H1 (cell line): Measurements from ENCODE around the gene MUS81. TPM values are rescaled to one million over a fixed set of nuclear protein-coding genes. Genes with fewer than 3 reads are reported as not detected.

Experiments used
- CTCF ChIA-PET: fragments of 300-600 bp; sonication (Branson Sonifier 250); formaldehyde crosslinking; loops from one replicate; lab custom pipeline; 2021; ENCODE audit not compliant: partially characterized antibody; lab: Charles Lee
- POLR2A ChIA-PET: fragments of 300-600 bp; sonication (Branson Sonifier 250); formaldehyde crosslinking; loops from one replicate; lab custom pipeline; 2021; ENCODE audit warnings: inconsistent platforms; ENCODE audit not compliant: partially characterized antibody; lab: Charles Lee
- DNase-seq, 2 experiments: peaks; one replicate each; pipeline versions ENCODE4 v3.0.0 to v3.0.0-alpha.2; 2010 to 2022; ENCODE audit warnings: low spot score in 2 of 2, low read depth in 1 of 2, mixed read lengths in 1 of 2
- FAIRE-seq: peaks from 2 replicates; lab custom pipeline; 2011; peaks lifted over from hg19 to GRCh38; lab: Jason Lieb, UNC
- H2AFZ ChIP-seq: 2 replicates; pipeline ENCODE4 v1.8.1; 2012; ENCODE audit warnings: low read length, inconsistent platforms
- H2AK5ac ChIP-seq: 2 replicates; pipeline ENCODE4 v1.6.1; 2013; ENCODE audit warnings: low read depth, low read length
- H2BK120ac ChIP-seq: replicated peaks from 2 replicates; pipeline ENCODE3; 2013; ENCODE audit warnings: low read depth, low read length, inconsistent platforms
- H2BK12ac ChIP-seq: 2 replicates; pipeline ENCODE4 v1.6.1; 2013; ENCODE audit warnings: low read depth, low read length
- H2BK15ac ChIP-seq: 2 replicates; pipeline ENCODE4 v1.6.1; 2013; ENCODE audit warnings: low read length
- H2BK20ac ChIP-seq: 2 replicates; pipeline ENCODE4 v1.6.1; 2013; ENCODE audit warnings: low read length
- H2BK5ac ChIP-seq: 2 replicates; pipeline ENCODE4 v1.6.1; 2013; ENCODE audit warnings: low read depth, low read length
- H3K14ac ChIP-seq: 2 replicates; pipeline ENCODE4 v1.6.1; 2013; ENCODE audit warnings: inconsistent platforms; ENCODE audit not compliant: insufficient read length
- H3K18ac ChIP-seq: 2 replicates; pipeline ENCODE4 v1.6.1; 2013; ENCODE audit warnings: low read length; ENCODE audit errors: extremely low read depth
- H3K23ac ChIP-seq: 2 replicates; pipeline ENCODE4 v1.6.1; 2013; ENCODE audit warnings: inconsistent platforms; ENCODE audit not compliant: insufficient read length
- H3K23me2 ChIP-seq: 2 replicates; pipeline ENCODE4 v1.6.1; 2013; ENCODE audit warnings: low read depth, low read length
- H3K27ac ChIP-seq: 2 replicates; pipeline ENCODE4 v1.6.1; 2011; ENCODE audit warnings: low read depth, low read length, inconsistent platforms
- H3K27me3 ChIP-seq, 4 experiments: replicated peaks in 1 of 4; 1 replicate in 1 of 4; 2 replicates in 3 of 4; pipeline versions ENCODE4 v1.6.1 to v1.8.1; 2011 to 2013; ENCODE audit warnings: low read length in 3 of 4, mild to moderate bottlenecking in 3 of 4, inconsistent platforms in 2 of 4, mixed read lengths in 2 of 4, moderate library complexity in 1 of 4; ENCODE audit not compliant: control insufficient read depth in 3 of 4, insufficient read depth in 3 of 4; ENCODE audit errors: extremely low read depth in 1 of 4
- H3K36me3 ChIP-seq, 4 experiments: 2 replicates each; pipeline versions ENCODE4 v1.6.1 to v1.8.1; 2011 to 2013; ENCODE audit warnings: mild to moderate bottlenecking in 4 of 4, low read length in 3 of 4, moderate library complexity in 2 of 4, control low read depth in 1 of 4, inconsistent platforms in 1 of 4; ENCODE audit not compliant: insufficient read depth in 4 of 4, control insufficient read depth in 2 of 4
- H3K4ac ChIP-seq: replicated peaks from 2 replicates; pipeline ENCODE3; 2013; ENCODE audit warnings: low read length, low read depth, mixed read lengths, inconsistent platforms; ENCODE audit not compliant: insufficient read length
- H3K4me1 ChIP-seq, 4 experiments: replicated peaks in 1 of 4; 1 replicate in 1 of 4; 2 replicates in 3 of 4; pipeline versions ENCODE4 v1.6.1 to v1.8.1; 2011 to 2013; ENCODE audit warnings: low read length in 3 of 4, inconsistent platforms in 2 of 4, mixed read lengths in 1 of 4; ENCODE audit not compliant: insufficient read depth in 4 of 4, control insufficient read depth in 3 of 4
- H3K4me2 ChIP-seq, 2 experiments: 2 replicates each; pipeline versions ENCODE4 v1.6.1 to v1.8.1; 2011 to 2013; ENCODE audit warnings: low read depth in 2 of 2, low read length in 2 of 2, control low read depth in 1 of 2, inconsistent platforms in 1 of 2, mild to moderate bottlenecking in 1 of 2; ENCODE audit not compliant: insufficient read depth in 1 of 2
- H3K4me3 ChIP-seq, 4 experiments: fragments of 200-600, 300-600 bp in 1 of 4; sonication (generic), shearing (Covaris generic), sonication (Bioruptor Twin) in 1 of 4; 2 replicates each; pipeline versions ENCODE4 v1.5.1 to v1.8.1; 2011 to 2016; ENCODE audit warnings: low read length in 4 of 4, low read depth in 3 of 4, control low read depth in 2 of 4, inconsistent platforms in 2 of 4, mild to moderate bottlenecking in 2 of 4, mixed read lengths in 1 of 4, moderate library complexity in 1 of 4; ENCODE audit not compliant: insufficient read depth in 2 of 4; ENCODE audit errors: extremely low read depth in 1 of 4
- H3K56ac ChIP-seq: replicated peaks from 2 replicates; pipeline ENCODE3; 2013; ENCODE audit warnings: low read depth, mild to moderate bottlenecking, mixed read lengths, low read length, inconsistent platforms; ENCODE audit not compliant: insufficient read length
- H3K79me1 ChIP-seq: 2 replicates; pipeline ENCODE4 v1.6.1; 2013; ENCODE audit warnings: low read depth, low read length, control low read depth
- H3K79me2 ChIP-seq, 2 experiments: 2 replicates each; pipeline versions ENCODE4 v1.6.1 to v1.8.1; 2012 to 2013; ENCODE audit warnings: low read length in 2 of 2, mild to moderate bottlenecking in 2 of 2, inconsistent platforms in 1 of 2; ENCODE audit not compliant: insufficient read depth in 2 of 2, control insufficient read depth in 1 of 2
- H3K9ac ChIP-seq, 4 experiments: replicated peaks in 1 of 4; 1 replicate in 1 of 4; 2 replicates in 3 of 4; pipeline versions ENCODE4 v1.6.1 to v1.8.1; 2011 to 2013; ENCODE audit warnings: low read depth in 3 of 4, low read length in 3 of 4, control low read depth in 2 of 4, mild to moderate bottlenecking in 2 of 4, moderate library complexity in 2 of 4, inconsistent platforms in 1 of 4; ENCODE audit errors: extremely low read depth in 1 of 4
- H3K9me3 ChIP-seq, 2 experiments: 2 replicates each; pipeline versions ENCODE4 v1.6.1 to v1.8.1; 2012 to 2013; ENCODE audit warnings: mild to moderate bottlenecking in 2 of 2, moderate library complexity in 2 of 2, control low read depth in 1 of 2, inconsistent platforms in 1 of 2, low read depth in 1 of 2, low read length in 1 of 2, mixed read lengths in 1 of 2; ENCODE audit not compliant: insufficient read depth in 2 of 2
- H4K20me1 ChIP-seq, 2 experiments: replicated peaks in 1 of 2; 2 replicates each; pipeline versions ENCODE3 to v1.8.1; 2011 to 2013; ENCODE audit warnings: inconsistent platforms in 2 of 2, low read length in 2 of 2, mild to moderate bottlenecking in 1 of 2; ENCODE audit not compliant: insufficient read depth in 2 of 2, control insufficient read depth in 1 of 2
- H4K5ac ChIP-seq: 2 replicates; pipeline ENCODE4 v1.6.1; 2013; ENCODE audit warnings: low read length, low read depth, mixed read lengths, inconsistent platforms; ENCODE audit not compliant: insufficient read length
- H4K8ac ChIP-seq: 2 replicates; pipeline ENCODE4 v1.8.0; 2013; ENCODE audit warnings: mild to moderate bottlenecking, moderate library complexity, low read length, inconsistent platforms; ENCODE audit not compliant: insufficient read depth; ENCODE audit errors: extremely low read depth
- H4K91ac ChIP-seq: replicated peaks from 2 replicates; pipeline ENCODE3; 2013; ENCODE audit warnings: low read length, mixed read lengths, inconsistent platforms; ENCODE audit not compliant: insufficient read length
- CEBPB ChIP-seq: IDR thresholded peaks from 2 replicates; pipeline ENCODE4 v1.6.1; 2012; ENCODE audit warnings: low read depth, low read length
- CREB1 ChIP-seq: IDR thresholded peaks from 2 replicates; pipeline ENCODE4 v1.6.1; 2012; ENCODE audit warnings: inconsistent platforms
- GTF2F1 ChIP-seq: IDR thresholded peaks from 2 replicates; pipeline ENCODE4 v1.6.1; 2012; ENCODE audit warnings: low read depth, low read length, improper control_type of control experiment, borderline replicate concordance
- KDM4A ChIP-seq: IDR thresholded peaks from one replicate; pipeline ENCODE4 v1.7.1; 2012; ENCODE audit warnings: low read depth, mild to moderate bottlenecking, moderate library complexity, low read length, inconsistent platforms; ENCODE audit not compliant: severe bottlenecking
- RBBP5 ChIP-seq: IDR thresholded peaks from 2 replicates; pipeline ENCODE4 v1.7.1; 2012; ENCODE audit warnings: low read depth, mild to moderate bottlenecking, inconsistent platforms, low read length, moderate library complexity, borderline replicate concordance
- WGBS, 2 experiments: shearing (Covaris generic) in 1 of 2; methylation state at CpG; one replicate each; pipeline versions ENCODE4 v1.1.6 to v1.1.7; 2013 to 2015; ENCODE audit warnings: low lambda C conversion rate in 2 of 2, mixed read lengths in 2 of 2, inconsistent platforms in 1 of 2, low coverage in 1 of 2, missing lambda C conversion rate in 1 of 2; ENCODE audit not compliant: insufficient replicate concordance in 2 of 2, insufficient coverage in 1 of 2, insufficient read length in 1 of 2; ENCODE audit errors: extremely low coverage in 1 of 2, missing lambda C conversion rate in 1 of 2; 5-methylcytosine and 5-hydroxymethylcytosine counted together
- long read RNA-seq, 2 experiments: library from RNA in 1 of 2; library from capped mRNA in 1 of 2; stranded (forward); transcript quantifications; one replicate each; pipeline ENCODE4 v2.0.0, GENCODE V29; 2021; ENCODE audit warnings: inconsistent platforms in 1 of 2
- polyA minus RNA-seq, 3 experiments: library from RNA; depleted of rRNA, polyadenylated mRNA; stranded (reverse); fragments of >200 nt; gene quantifications; 1 replicate in 2 of 3; 2 replicates in 1 of 3; pipeline ENCODE4 v1.2.3, GENCODE V29; 2011
- polyA plus RNA-seq, 7 experiments: library from polyadenylated mRNA; depleted of rRNA in 3 of 7; stranded (reverse) in 5 of 7; unstranded in 2 of 7; fragments of >200 nt in 5 of 7; fragments of 200-250 nt in 2 of 7; gene quantifications; 1 replicate in 5 of 7; 2 replicates in 1 of 7; 4 replicates in 1 of 7; pipeline versions ENCODE4 v1.2.1 to v1.2.3, GENCODE V29; 2011 to 2013; ENCODE audit warnings: missing spikeins in 2 of 7, mixed read lengths in 2 of 7
- total RNA-seq: library from RNA; stranded (reverse); fragmentation: NEBNext Ultra II Directional; extraction: Animal tissue kit (Norgen Biotek cat#: 25700); gene quantifications from 2 replicates; pipeline ENCODE4 v1.2.1, GENCODE V29; 2021

MUS81 gene, protein sequence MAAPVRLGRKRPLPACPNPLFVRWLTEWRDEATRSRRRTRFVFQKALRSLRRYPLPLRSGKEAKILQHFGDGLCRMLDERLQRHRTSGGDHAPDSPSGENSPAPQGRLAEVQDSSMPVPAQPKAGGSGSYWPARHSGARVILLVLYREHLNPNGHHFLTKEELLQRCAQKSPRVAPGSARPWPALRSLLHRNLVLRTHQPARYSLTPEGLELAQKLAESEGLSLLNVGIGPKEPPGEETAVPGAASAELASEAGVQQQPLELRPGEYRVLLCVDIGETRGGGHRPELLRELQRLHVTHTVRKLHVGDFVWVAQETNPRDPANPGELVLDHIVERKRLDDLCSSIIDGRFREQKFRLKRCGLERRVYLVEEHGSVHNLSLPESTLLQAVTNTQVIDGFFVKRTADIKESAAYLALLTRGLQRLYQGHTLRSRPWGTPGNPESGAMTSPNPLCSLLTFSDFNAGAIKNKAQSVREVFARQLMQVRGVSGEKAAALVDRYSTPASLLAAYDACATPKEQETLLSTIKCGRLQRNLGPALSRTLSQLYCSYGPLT
- 30.2 and 36.0 TPM in 2 replicates for total RNA-seq
- polyA plus RNA-seq (2011; rRNA removed) = 31.5 and 44.1 TPM in 2 replicates
- 41.8 TPM for polyA plus RNA-seq (2011; cell fraction: cytosol; rRNA removed)
- 222 TPM for polyA plus RNA-seq (2011; cell fraction: nucleus; rRNA removed)
- polyA plus RNA-seq (2012, experiment 1 of 2) = 30.7 to 47.5 TPM (median 37.9 TPM) in 4 replicates
- 39.0 TPM for polyA plus RNA-seq (2012, experiment 2 of 2)
- polyA plus RNA-seq (2013, experiment 1 of 2) = 35.0 TPM
- 32.2 TPM for polyA plus RNA-seq (2013, experiment 2 of 2)
- polyA minus RNA-seq (2011; rRNA and poly(A)+ RNA removed) = 13.3 and 24.3 TPM in 2 replicates
- polyA minus RNA-seq (2011; cell fraction: cytosol; rRNA and poly(A)+ RNA removed) = 23.6 TPM
- 60.4 TPM for polyA minus RNA-seq (2011; cell fraction: nucleus; rRNA and poly(A)+ RNA removed)
- long read RNA-seq, experiment 1, partial matches to known transcripts = 7 of 15 reads
- long read RNA-seq, experiment 1, other reads (novel, unspliced or antisense) = 5 of 15 reads
- long read RNA-seq, experiment 2, partial matches to known transcripts = 0 of 3 reads
- long read RNA-seq, experiment 2, other reads (novel, unspliced or antisense) = 0 of 3 reads

DNA sequence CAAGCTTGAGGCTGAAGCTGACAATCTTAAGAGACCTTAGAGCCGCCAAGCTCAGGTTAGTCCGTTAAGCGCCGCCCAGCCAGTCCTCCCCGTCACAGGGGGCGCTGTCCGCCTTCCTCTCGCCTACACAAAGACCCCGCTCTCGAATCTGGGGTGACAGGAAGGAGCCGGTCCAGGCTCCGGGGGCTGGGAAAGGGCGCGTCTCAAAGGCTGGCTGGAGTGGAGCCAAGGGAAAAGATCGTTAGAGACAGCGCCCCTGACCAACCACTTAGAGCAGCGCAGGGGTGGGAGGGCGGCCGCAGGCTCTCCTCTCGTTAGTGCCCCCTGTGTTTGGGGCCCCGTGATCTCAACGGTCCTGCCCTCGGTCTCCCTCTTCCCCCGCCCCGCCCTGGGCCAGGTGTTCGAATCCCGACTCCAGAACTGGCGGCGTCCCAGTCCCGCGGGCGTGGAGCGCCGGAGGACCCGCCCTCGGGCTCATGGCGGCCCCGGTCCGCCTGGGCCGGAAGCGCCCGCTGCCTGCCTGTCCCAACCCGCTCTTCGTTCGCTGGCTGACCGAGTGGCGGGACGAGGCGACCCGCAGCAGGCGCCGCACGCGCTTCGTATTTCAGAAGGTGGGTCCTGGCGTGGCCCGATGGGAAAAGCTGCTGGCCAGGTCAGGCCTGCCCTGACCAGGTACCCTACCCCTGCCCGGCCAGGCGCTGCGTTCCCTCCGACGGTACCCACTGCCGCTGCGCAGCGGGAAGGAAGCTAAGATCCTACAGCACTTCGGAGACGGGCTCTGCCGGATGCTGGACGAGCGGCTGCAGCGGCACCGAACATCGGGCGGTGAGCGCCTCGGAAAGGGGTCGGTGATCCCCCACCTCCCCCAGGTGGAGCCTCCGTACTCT is at the start of gene MUS81:
TSS of gene MUS81 (plus strand) at position 156 of the 887 bp plus-strand sequence. CDS start at position 477, 321 bp downstream.
- Histone ChIP-seq H3K23me2 (peaks cover 19% of the 10 kb centered on the region), H2AFZ (0 out of 2 replicates have a peak within 1 kb of the TSS, but pooled peaks have one; percentile 3), H2BK120ac (peak within 1 kb of the TSS; percentile 65), H4K20me1 (peaks cover 13 to 15% of the 10 kb centered on the region in 2 experiments), H3K9me3 (no peaks in the 10 kb centered on the region), H3K18ac (peak within 1 kb of the TSS; percentile 99), H2AK5ac (peak within 1 kb of the TSS; percentile 84), H3K36me3 (peaks cover 9 to 23% (median 22%) of the 10 kb centered on the region in 4 experiments), H3K4me1 (peaks cover 0 to 15% (median 6%) of the 10 kb centered on the region in 4 experiments; a peak in 5 of 7 replicates), H4K8ac (peak within 1 kb of the TSS; percentile 97), H4K91ac (peak within 1 kb of the TSS; percentile 96), H3K27ac (peak within 1 kb of the TSS; percentile 96), H3K56ac (peak within 1 kb of the TSS; percentile 62), H2BK12ac (peak within 1 kb of the TSS; percentile 99), H3K79me2 (peaks cover 12 to 26% of the 10 kb centered on the region in 2 experiments), H2BK20ac (peak within 1 kb of the TSS; percentile 83; the same call in 1 of the 2 replicates), H3K4ac (peak within 1 kb of the TSS; percentile 91), H2BK15ac (peak within 1 kb of the TSS; percentile 98; the same call in 1 of the 2 replicates), H3K79me1 (peaks cover 11% of the 10 kb centered on the region), H3K14ac (peak within 1 kb of the TSS; percentile 51), H4K5ac (peak within 1 kb of the TSS; percentile 64), H3K4me2 (peak within 1 kb of the TSS; percentile 95 to 97), H2BK5ac (peak within 1 kb of the TSS; percentile 98), H3K4me3 (peak within 1 kb of the TSS; percentile 75 to 95 (median 86)), H3K9ac (peak within 1 kb of the TSS; percentile 78 to 97 (median 94)), H3K23ac (no peak within 1 kb of the TSS), H3K27me3 (no peaks in the 10 kb centered on the region)
- peak; percentile 91 to 99 for DNase-seq
- CTCF ChIA-PET = interaction anchor here (0.6 to 9.9 kb wide), 39 partner anchors 9 to 245 kb away, joined by 3 to 191 read pairs (median 4); partner anchors contain the start of genes BANF1, CCDC85B, CTSW and FIBP
- no peak for FAIRE-seq
- WGBS, 2 experiments = 2% methylated on average over 64 of the region's 78 CpGs; no CpG with 5 or more reads in 1 of the 2 experiments
- POLR2A ChIA-PET = interaction anchor here (0.5 to 39.7 kb wide), 42 partner anchors 5 to 314 kb away, joined by 3 to 1071 read pairs (median 4); partner anchors contain the start of genes AP5B1, BANF1, C11orf68 and CCDC85B
- TF ChIP-seq GTF2F1 (no peak), CEBPB (no peak), CREB1 (peak; percentile 30), RBBP5 (peak; percentile 3; the same call in 1 of the 2 replicates), KDM4A (peak; percentile 36)
